Measurements from ENCODE around the gene CCDC183.
"Not testable (repeated sequence)": the region's sequence is repeated elsewhere in the genome, so short reads cannot be mapped to it uniquely, and the experiment has no call there.

Gene CCDC183

DNA sequence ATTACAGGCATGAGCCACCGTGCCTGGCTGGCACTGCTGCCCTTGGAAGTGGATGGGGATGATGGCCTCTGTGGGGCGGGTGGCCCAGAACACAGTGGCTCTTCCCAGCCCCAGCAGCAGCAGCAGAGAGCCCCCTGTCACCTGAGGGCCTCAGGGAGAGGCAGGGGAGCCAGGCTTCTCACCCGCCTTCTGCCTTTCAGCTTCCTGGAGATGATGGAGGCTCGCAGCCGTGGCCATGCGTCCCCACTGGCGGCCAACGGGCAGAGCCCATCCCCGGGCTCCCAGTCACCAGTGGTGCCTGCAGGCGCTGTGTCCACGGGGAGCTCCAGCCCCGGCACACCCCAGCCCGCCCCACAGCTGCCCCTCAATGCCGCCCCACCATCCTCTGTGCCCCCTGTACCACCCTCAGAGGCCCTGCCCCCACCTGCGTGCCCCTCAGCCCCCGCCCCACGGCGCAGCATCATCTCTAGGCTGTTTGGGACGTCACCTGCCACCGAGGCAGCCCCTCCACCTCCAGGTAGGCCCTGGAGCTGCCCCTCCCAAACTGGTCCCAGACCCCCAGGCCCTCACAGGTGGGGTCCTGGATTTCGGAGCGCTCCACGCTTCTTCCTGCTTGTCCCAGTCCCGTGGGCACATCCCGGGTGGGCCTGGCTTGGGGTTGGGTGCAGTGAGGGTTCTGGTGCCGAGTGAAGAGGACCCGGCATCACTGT, 41.2 kb downstream of the CCDC183 start:
- Histone ChIP-seq H3K9ac (ENCODE audit: low read length) (no peak overlapping the region), H3K9me3 (ENCODE audit: control insufficient read depth, low read length) (no peaks in the 10 kb centered on the region), H3K4me1 (ENCODE audit: control insufficient read depth, insufficient read depth, low read length) (peaks cover 21% of the 10 kb centered on the region), H3K4me3 (ENCODE audit: low read length) (no peak overlapping the region), H3K36me3 (ENCODE audit: control insufficient read depth, insufficient read depth, low read length) (no peaks in the 10 kb centered on the region), H3K27me3 (ENCODE audit: control insufficient read depth, insufficient read depth, low read length) (no peaks in the 10 kb centered on the region)

DNA sequence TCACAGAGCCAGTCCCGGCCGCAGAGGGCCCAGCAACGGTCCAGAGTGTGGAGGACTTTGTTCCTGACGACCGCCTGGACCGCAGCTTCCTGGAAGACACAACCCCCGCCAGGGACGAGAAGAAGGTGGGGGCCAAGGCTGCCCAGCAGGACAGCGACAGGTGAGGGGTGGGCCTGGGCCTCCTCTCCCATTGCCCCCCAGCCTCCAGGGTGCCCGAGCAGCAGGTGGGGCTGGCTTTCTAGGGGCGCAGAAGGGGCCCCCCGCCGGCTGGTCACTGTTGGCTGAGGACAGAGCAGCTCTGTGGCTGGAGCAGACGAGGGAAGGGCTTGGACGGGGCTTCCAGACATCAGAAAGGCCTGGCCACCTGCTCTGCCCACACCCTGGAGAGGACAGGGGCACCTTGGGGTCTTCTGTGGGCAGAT, 41.7 kb downstream of the CCDC183 start:
- not testable (repeated sequence) for H3K36me3 ChIP-seq (ENCODE audit: control insufficient read depth, insufficient read depth, low read length); H3K4me3 ChIP-seq (ENCODE audit: low read length); H3K9ac ChIP-seq (ENCODE audit: low read length); H3K27me3 ChIP-seq (ENCODE audit: control insufficient read depth, insufficient read depth, low read length); H3K9me3 ChIP-seq (ENCODE audit: control insufficient read depth, low read length)
- peaks cover 26% of the 10 kb centered on the region for H3K4me1 ChIP-seq (ENCODE audit: control insufficient read depth, insufficient read depth, low read length)

DNA sequence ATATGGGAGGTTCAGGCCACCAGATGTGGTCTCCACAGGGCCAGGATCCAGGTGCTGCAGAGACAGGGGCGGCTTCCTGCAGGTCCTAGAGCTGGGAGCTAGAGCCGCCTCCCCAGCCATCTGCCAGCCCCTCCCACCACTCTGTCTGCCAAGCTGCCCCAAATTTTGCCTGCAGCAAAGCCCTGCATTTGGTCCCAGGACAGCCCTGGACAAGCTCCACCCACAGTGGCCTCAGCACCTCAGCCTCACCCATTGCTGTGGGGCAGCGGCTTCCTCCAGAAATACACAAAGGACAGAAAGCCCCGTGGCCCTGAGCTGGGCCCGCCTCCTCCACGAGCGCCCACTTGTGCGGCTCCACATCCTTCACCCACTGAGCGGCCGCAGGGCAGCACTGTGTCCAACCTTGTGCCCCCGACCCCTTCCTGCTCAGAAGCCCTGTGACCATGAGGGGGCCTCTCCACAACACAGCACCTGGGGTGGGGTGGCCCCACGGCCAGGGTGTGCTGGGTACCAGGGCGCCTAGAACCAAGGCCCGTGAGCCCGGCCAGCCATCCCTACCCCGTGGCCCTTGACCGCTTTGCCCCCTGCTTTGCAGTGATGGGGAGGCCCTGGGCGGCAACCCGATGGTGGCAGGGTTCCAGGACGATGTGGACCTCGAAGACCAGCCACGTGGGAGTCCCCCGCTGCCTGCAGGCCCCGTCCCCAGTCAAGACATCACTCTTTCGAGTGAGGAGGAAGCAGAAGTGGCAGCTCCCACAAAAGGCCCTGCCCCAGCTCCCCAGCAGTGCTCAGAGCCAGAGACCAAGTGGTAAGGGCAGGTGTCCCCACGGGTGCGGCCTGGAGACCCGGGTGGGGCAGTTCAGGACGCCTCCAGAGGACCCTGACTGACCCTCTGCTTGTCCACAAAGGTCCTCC, 42.4 kb downstream of the CCDC183 start:
- Histone ChIP-seq H3K9me3 (ENCODE audit: control insufficient read depth, low read length) (no peaks in the 10 kb centered on the region), H3K9ac (ENCODE audit: low read length) (no peak overlapping the region), H3K4me1 (ENCODE audit: control insufficient read depth, insufficient read depth, low read length) (peaks cover 32% of the 10 kb centered on the region), H3K27me3 (ENCODE audit: control insufficient read depth, insufficient read depth, low read length) (no peaks in the 10 kb centered on the region), H3K4me3 (ENCODE audit: low read length) (no peak overlapping the region), H3K36me3 (ENCODE audit: control insufficient read depth, insufficient read depth, low read length) (no peaks in the 10 kb centered on the region)

DNA sequence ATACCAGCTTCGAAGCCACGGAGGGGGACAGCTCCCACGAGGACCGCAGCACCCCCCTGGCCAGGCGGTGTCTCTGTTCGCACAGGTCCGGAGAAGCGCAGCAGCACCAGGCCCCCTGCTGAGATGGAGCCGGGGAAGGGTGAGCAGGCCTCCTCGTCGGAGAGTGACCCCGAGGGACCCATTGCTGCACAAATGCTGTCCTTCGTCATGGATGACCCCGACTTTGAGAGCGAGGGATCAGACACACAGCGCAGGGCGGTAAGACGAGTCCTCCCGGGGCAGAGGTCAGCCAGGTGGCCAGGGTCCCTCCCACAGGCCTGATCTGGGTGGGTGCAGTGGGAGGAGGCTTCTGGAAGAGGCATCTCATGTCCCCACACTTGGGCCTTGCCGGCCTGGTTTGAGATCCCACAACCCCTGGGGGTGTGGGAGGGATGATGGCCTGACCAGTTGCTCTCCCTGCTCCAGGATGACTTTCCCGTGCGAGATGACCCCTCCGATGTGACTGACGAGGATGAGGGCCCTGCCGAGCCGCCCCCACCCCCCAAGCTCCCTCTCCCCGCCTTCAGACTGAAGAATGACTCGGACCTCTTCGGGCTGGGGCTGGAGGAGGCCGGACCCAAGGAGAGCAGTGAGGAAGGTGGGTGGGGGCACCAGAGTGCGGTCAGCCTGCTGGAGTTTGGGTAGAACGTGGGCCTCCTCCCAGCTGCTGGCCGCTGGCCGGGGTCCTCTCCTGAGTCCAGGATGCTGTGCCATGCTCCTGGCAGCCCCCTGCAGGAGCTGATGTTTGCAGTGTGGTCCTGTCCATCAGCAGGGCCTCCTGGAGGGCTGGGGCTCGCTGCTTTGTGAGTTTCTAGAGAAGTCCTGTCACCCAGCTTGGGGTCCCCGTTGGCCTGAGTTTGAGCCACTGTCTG, 43.3 kb downstream of the CCDC183 start:
- Histone ChIP-seq H3K9me3 (ENCODE audit: control insufficient read depth, low read length) (no peaks in the 10 kb centered on the region), H3K4me3 (ENCODE audit: low read length) (no peak overlapping the region), H3K9ac (ENCODE audit: low read length) (no peak overlapping the region), H3K36me3 (ENCODE audit: control insufficient read depth, insufficient read depth, low read length) (no peaks in the 10 kb centered on the region), H3K27me3 (ENCODE audit: control insufficient read depth, insufficient read depth, low read length) (peaks cover 5% of the 10 kb centered on the region), H3K4me1 (ENCODE audit: control insufficient read depth, insufficient read depth, low read length) (peaks cover 32% of the 10 kb centered on the region)

DNA sequence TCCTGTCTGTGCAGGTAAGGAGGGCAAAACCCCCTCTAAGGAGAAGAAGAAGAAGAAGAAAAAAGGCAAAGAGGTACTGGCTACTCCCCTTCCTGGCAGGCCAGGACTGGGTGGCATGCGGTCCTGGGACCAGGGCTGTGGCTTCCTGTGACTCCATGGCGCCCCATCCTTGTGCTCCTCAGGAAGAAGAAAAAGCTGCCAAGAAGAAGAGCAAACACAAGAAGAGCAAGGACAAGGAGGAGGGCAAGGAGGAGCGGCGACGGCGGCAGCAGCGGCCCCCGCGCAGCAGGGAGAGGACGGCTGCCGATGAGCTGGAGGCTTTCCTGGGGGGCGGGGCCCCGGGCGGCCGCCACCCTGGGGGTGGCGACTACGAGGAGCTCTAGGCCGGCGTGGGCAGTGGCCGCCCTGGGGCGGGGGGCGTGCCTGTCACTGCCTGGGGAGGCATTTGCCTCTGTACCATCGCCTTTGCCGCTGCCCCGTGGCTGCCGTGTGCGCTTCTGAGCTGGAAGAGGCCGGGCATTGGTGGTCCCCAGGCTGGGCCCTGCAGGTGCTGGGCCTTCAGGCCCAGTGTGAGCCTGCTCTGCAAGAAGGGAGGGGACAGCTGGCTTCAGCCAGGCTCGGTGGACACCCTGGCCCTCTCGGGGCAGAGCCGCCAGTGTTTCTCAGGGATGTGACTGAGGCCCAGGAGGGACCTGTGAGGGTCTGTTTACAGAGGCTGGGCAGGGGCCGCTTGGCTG, 44.2 kb downstream of the CCDC183 start:
- Histone ChIP-seq H3K27me3 (ENCODE audit: control insufficient read depth, insufficient read depth, low read length) (peaks cover 10% of the 10 kb centered on the region), H3K4me1 (ENCODE audit: control insufficient read depth, insufficient read depth, low read length) (peaks cover 32% of the 10 kb centered on the region), H3K9me3 (ENCODE audit: control insufficient read depth, low read length) (no peaks in the 10 kb centered on the region), H3K4me3 (ENCODE audit: low read length) (no peak overlapping the region), H3K9ac (ENCODE audit: low read length) (no peak overlapping the region), H3K36me3 (ENCODE audit: control insufficient read depth, insufficient read depth, low read length) (no peaks in the 10 kb centered on the region)

DNA sequence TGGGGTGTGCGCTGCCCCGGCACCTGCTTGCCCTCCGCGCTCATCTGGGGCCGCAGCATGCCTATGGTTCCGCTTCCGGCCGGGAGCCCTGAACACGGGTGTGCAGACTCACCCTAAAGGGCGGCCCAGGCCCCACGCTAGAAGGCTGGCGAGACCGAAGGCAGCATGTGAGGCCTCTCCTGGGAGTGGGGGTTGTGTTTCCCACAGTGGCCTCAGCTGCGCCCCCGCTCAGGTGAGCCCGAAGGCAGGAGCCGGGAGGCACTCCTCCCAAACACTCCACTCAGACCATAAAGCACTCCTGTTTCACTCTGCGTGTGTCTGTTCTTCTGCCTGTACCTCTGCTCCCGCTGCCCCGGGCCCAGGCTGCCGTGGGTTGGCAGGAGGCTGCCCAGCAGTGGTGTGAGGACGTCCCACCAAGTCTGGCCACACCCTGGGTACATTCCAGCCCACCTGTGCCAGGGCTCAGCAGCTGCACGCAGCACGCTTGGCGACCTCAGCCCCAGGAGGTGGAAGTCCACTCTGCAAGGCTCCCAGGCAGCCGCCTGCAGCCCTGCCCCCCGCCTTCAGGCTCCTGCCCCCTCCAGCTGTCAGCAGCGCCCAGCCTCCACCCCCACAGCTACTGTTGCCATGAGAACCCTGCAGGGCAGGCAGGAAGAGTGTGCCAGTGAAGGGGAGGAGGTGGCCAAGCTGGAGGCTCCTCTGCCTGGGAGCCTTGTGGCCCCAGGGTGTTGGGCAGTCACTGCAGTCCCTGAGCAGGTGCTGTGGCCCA, 44.9 kb downstream of the CCDC183 start:
- peaks cover 16% of the 10 kb centered on the region for H3K27me3 ChIP-seq (ENCODE audit: control insufficient read depth, insufficient read depth, low read length)
- no peak overlapping the region for H3K9ac ChIP-seq (ENCODE audit: low read length)
- no peaks in the 10 kb centered on the region for H3K9me3 ChIP-seq (ENCODE audit: control insufficient read depth, low read length)
- no peaks in the 10 kb centered on the region for H3K36me3 ChIP-seq (ENCODE audit: control insufficient read depth, insufficient read depth, low read length)
- peaks cover 32% of the 10 kb centered on the region for H3K4me1 ChIP-seq (ENCODE audit: control insufficient read depth, insufficient read depth, low read length)
- no peak overlapping the region for H3K4me3 ChIP-seq (ENCODE audit: low read length)

DNA sequence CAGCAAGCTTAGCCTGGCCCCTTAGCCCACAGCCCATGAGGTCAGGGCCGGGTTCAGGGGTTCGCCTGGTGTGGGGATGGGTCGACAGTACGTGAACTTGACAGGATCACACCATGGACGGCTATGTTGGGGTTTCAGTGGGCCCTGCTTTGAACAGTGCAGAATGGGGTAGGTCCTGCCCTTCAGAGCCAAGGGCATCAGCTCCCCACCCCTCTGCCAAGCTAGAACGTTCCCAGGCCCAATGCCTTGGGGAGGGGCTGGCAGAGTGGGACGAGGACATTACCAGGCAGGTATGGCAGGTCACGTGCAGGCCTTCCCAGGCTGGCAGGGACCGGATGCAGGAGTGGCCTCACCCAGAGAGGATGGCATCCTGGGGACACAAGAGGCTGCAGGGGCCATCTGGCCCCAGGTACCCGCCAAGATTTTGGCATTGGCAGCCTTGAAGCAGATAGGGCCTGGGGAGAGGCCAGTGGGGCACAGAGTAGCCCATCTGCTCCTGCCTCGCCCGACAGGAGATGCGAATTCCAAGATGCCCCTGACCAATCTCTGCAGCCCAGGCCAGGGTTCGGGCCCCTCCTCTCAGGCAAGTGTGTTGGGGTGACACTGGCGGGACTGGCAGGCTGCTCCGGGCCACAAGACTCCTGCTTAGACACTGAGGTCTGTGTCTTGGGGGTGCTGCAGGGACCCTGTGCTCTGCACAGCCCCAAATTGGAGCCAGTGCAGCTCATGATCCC, 45.7 kb downstream of the CCDC183 start:
- peak overlapping the region; percentile 34 for H3K9ac ChIP-seq (ENCODE audit: low read length)
- H3K36me3 ChIP-seq (ENCODE audit: control insufficient read depth, insufficient read depth, low read length); H3K9me3 ChIP-seq (ENCODE audit: control insufficient read depth, low read length); H3K4me3 ChIP-seq (ENCODE audit: low read length): not testable (repeated sequence)
- peaks cover 23% of the 10 kb centered on the region for H3K27me3 ChIP-seq (ENCODE audit: control insufficient read depth, insufficient read depth, low read length)
- H3K4me1 ChIP-seq (ENCODE audit: control insufficient read depth, insufficient read depth, low read length) = peaks cover 36% of the 10 kb centered on the region

DNA sequence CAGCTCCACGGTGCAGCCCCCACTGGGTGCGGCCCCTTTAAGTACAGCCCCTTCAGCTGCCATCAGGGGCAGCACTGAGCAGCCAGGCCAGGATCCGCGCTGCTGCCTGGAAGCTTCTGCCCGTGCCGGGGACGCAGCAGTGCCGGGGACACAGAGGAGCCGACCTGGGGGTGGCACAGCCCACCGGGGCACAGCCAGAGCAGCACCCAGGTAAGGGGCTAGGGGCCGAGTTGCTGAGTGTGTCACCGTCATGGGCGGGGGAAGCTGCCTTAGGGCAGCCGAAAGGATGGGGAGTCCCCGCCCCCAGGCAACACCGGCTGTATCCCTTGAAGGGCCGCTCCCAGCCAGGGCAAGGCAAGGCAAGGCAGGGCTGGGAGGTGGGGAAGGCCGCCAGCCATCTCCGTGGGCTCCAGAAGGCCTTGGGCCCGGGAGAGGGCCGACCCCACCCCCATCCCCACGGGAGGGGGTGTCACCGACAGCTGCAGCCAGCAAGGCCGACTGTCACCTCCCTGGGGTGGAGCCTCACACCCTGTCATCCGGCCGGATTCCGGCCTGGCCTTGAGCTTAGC, 46.3 kb downstream of the CCDC183 start, which contains the start of gene AJM1:
TSS of gene AJM1 (plus strand) at position 99 of the 569 bp plus-strand sequence. CDS start 1,937 bp downstream, outside the sequence.
- not testable (repeated sequence) for H3K4me3 ChIP-seq (ENCODE audit: low read length)
- Histone ChIP-seq H3K4me1 (ENCODE audit: control insufficient read depth, insufficient read depth, low read length) (peaks cover 36% of the 10 kb centered on the region), H3K9ac (ENCODE audit: low read length) (peak within 1 kb of the TSS; percentile 34)

DNA sequence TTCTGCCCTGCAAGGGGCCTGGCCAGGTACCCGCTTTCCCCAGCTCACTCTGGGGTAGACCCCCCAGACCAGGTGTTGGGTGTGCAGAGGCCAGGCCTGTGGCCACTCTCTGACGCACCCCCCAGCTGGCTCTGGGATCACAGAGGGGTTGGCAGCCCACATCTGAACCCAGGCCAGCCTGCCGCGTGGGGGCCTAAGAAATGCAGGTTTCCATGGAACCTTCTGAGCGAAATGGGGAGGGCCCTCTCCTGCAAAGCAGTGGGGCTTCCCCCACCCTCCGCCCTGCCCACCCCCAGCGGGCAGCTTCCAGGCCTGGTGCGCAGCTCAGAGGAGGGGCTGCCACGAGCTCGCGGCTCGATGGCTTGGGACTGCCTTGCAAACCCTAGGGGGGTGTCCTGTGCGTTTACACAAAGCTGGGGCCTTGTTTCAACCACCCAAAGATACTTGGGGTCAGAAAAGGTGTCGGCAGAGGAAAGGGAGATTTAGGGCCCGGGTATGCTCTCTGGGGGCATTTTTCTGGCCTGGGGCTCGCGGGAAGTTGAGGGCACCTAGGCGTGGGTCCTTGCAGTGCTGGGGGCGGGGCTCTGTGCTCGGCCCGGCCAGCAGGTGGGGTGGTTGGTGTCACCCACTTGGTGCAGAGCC, 47.1 kb downstream of the CCDC183 start:
- Histone ChIP-seq H3K4me1 (ENCODE audit: control insufficient read depth, insufficient read depth, low read length) (peaks cover 36% of the 10 kb centered on the region), H3K27me3 (ENCODE audit: control insufficient read depth, insufficient read depth, low read length) (peaks cover 33% of the 10 kb centered on the region)
- H3K4me3 ChIP-seq (ENCODE audit: low read length); H3K9me3 ChIP-seq (ENCODE audit: control insufficient read depth, low read length); H3K9ac ChIP-seq (ENCODE audit: low read length); H3K36me3 ChIP-seq (ENCODE audit: control insufficient read depth, insufficient read depth, low read length): not testable (repeated sequence)

More for the DNA sequence above, 46.3 kb downstream of the CCDC183 start, which contains the start of gene AJM1:
- peaks cover 29% of the 10 kb centered on the region for H3K27me3 ChIP-seq (ENCODE audit: control insufficient read depth, insufficient read depth, low read length)
- not testable (repeated sequence) for H3K36me3 ChIP-seq (ENCODE audit: control insufficient read depth, insufficient read depth, low read length); H3K9me3 ChIP-seq (ENCODE audit: control insufficient read depth, low read length)
